Activated naive CD4-positive, alpha-beta T cell treated with anti-CD3 and anti-CD28 coated beads, Interleukin-2, amount 10 ng/mL, durations not matched to agents 5 hours and 36 hours (primary cell): ENCODE results near the gene HPSE. TPM values are rescaled to one million over a fixed set of nuclear protein-coding genes. Genes with fewer than 3 reads are reported as not detected.

Experiments used
- total RNA-seq, 2 experiments: library from RNA; stranded (reverse); gene quantifications; one replicate each; pipeline ENCODE4 v1.2.3, GENCODE V29; 2021

The HPSE gene
- total RNA-seq: 10 to 100 TPM; 20.7 to 21.0 TPM

GRCh38 chr4:83334425-83335241, at the start of gene HPSE:
Gene HPSE (minus strand): TSS chr4:83334848. CDS start chr4:83334782, 66 bp downstream.

DNA sequence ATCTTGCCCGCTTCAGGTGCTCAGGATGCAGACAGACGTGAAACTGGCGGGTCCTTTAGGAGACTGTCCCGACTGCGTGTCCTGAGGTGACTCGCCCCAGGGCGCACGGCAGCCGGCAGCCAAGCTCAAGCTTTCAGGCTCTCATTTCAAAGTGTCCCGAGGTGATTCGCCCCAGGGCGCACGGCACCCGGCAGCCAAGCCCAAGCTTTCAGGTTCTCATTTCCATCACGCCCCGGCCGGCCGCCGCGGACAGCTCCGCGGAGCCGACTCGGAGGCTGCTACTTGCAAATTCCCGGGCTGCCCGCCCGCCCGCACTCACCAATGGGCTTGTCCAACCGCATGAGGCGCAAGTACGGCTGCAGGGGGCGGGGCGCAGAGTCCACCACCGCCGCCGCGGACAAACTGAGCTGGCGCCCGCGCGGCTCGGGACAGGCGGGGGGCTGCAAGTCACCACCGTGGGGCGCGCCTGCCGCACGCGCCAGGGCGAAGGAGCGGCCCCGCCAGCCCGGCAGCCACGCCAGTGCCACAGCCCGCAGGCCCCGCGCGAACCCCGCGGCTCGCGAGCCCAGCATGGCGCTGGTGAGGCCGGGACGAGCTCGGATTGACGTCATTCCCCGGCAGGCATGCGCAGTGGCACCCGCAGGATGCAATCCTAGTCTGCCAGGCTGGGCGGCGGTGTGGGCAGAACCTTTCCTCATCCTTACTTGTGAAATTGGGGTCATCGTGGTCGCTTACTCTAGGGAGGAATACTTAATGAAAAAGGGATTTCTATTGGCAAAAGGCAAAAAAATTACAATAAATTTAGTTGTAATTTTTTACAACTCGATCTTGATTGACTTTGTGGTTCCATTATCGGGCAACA, 50.2 kb downstream of the HPSE start, which contains the start of gene COQ2:
Gene COQ2, minus strand, starts transcription at position 606 of the 862 bp plus-strand sequence. Its CDS starts 34 bp downstream, at position 572.

Other genes starting within 250 kb of the HPSE start
- gene PLAC8, start 220.1 kb downstream of the HPSE start, total RNA-seq: 100 to 1,000 TPM; 523 to 533 TPM
- gene COQ2, start 50.0 kb downstream of the HPSE start, total RNA-seq: 10 to 100 TPM; 10.7 to 13.1 TPM
- 10 to 100 TPM; 14.7 to 18.0 TPM for gene HELQ, start 121.0 kb upstream of the HPSE start, total RNA-seq
- gene MRPS18C, start 121.2 kb upstream of the HPSE start, total RNA-seq: 10 to 100 TPM; 37.6 to 46.6 TPM
- gene ABRAXAS1, start 150.3 kb upstream of the HPSE start, total RNA-seq: 10 to 100 TPM; 21.3 to 22.6 TPM
- 1 to 10 TPM; 1.1 to 1.6 TPM for gene GPAT3, start 201.3 kb upstream of the HPSE start, total RNA-seq